Thyroid gland (tissue), 4 donors: Measurements from ENCODE around the gene DHX16.

Source experiments
- POLR2A ChIP-seq, 2 donors: fragments of 450-650 bp; IDR thresholded peaks; one replicate each; pipeline ENCODE4 v1.6.1; 2017; ENCODE audit warnings: antibody characterized with exemption in 2 of 2, mild to moderate bottlenecking in 2 of 2, moderate library complexity in 1 of 2
- TF ChIP-seq, protein P1 (sequence below), 6 experiments: fragments of 200-600 bp in 3 of 6; fragments of 450-650 bp in 3 of 6; sonication (generic) in 3 of 6; IDR thresholded peaks; one replicate each; pipeline ENCODE4 v1.5.1; 2016 to 2019; ENCODE audit warnings: antibody characterized with exemption in 6 of 6, mild to moderate bottlenecking in 2 of 6, inconsistent platforms in 1 of 6, moderate library complexity in 1 of 6

DNA sequence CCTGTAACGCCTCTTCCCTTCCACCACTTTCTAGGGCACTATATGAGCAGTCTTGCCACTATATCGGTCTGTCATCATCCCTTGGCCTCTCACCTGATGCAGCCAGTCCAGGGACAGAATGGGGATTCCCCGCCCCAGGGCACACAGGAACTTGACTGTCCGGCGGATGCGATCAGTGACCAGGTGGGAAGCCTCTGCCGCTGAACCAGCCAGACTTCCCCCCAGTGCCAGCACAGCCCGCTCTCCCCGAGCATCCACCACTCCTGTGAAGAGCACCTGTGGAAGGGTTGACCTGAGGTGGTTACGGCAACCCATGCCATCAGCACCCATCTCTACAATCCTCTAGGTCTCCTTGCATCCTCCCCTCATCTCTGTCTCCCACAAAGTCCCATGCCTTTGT is 30.2 kb upstream of the DHX16 start:
- TF ChIP-seq, protein P1, sequence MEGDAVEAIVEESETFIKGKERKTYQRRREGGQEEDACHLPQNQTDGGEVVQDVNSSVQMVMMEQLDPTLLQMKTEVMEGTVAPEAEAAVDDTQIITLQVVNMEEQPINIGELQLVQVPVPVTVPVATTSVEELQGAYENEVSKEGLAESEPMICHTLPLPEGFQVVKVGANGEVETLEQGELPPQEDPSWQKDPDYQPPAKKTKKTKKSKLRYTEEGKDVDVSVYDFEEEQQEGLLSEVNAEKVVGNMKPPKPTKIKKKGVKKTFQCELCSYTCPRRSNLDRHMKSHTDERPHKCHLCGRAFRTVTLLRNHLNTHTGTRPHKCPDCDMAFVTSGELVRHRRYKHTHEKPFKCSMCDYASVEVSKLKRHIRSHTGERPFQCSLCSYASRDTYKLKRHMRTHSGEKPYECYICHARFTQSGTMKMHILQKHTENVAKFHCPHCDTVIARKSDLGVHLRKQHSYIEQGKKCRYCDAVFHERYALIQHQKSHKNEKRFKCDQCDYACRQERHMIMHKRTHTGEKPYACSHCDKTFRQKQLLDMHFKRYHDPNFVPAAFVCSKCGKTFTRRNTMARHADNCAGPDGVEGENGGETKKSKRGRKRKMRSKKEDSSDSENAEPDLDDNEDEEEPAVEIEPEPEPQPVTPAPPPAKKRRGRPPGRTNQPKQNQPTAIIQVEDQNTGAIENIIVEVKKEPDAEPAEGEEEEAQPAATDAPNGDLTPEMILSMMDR (IDR thresholded peaks at IDR 0.05) = no peak
- TF ChIP-seq POLR2A (IDR thresholded peaks at IDR 0.05) = no peak
